SK-N-MC (cell line): ENCODE results near the gene COL4A3.
"Not testable (repeated sequence)": the region's sequence is repeated elsewhere in the genome, so short reads cannot be mapped to it uniquely, and the experiment has no call there.

ENCODE experiments used
- DNase-seq: peaks from one replicate; pipeline ENCODE4 v3.0.0-alpha.2; 2011; ENCODE audit warnings: low read depth, low spot score
- H3K27ac ChIP-seq: fragments of 200-600 bp; sonication (generic); 2 replicates; pipeline ENCODE4 v1.5.1; 2016; ENCODE audit warnings: mixed run types
- H3K36me3 ChIP-seq: fragments of 200-600 bp; sonication (generic); 2 replicates; pipeline ENCODE4 v1.6.1; 2017; ENCODE audit warnings: antibody characterized with exemption, low read length, mixed read lengths; ENCODE audit not compliant: insufficient read depth
- H3K4me3 ChIP-seq: fragments of 200-600 bp; sonication (generic); 2 replicates; pipeline ENCODE4 v1.5.1; 2016
- H3K9ac ChIP-seq: fragments of 200-600 bp; sonication (generic); 2 replicates; pipeline ENCODE4 v1.8.0; 2017; ENCODE audit warnings: mixed run types, mixed read lengths; ENCODE audit not compliant: insufficient read length
- H3K9me3 ChIP-seq: fragments of 200-600 bp; sonication (generic); 2 replicates; pipeline ENCODE4 v1.6.1; 2017; ENCODE audit warnings: low read depth, mild to moderate bottlenecking, antibody characterized with exemption, low read length, moderate library complexity, mixed read lengths
- EZH2 ChIP-seq: fragments of 200-600 bp; sonication (generic); IDR thresholded peaks from one replicate; pipeline ENCODE4 v1.6.1; 2017; ENCODE audit warnings: antibody characterized with exemption
- FOXP2 ChIP-seq: optimal IDR thresholded peaks from 2 replicates; pipeline ENCODE3; 2011; ENCODE audit warnings: mild to moderate bottlenecking, moderate library complexity; ENCODE audit not compliant: insufficient read depth; ENCODE audit errors: extremely low read length, control extremely low read depth
- POLR2AphosphoS5 ChIP-seq: IDR thresholded peaks from 2 replicates; pipeline ENCODE4 v1.6.1; 2012; ENCODE audit warnings: mild to moderate bottlenecking, low read depth, low read length, borderline replicate concordance

The COL4A3 gene

DNA sequence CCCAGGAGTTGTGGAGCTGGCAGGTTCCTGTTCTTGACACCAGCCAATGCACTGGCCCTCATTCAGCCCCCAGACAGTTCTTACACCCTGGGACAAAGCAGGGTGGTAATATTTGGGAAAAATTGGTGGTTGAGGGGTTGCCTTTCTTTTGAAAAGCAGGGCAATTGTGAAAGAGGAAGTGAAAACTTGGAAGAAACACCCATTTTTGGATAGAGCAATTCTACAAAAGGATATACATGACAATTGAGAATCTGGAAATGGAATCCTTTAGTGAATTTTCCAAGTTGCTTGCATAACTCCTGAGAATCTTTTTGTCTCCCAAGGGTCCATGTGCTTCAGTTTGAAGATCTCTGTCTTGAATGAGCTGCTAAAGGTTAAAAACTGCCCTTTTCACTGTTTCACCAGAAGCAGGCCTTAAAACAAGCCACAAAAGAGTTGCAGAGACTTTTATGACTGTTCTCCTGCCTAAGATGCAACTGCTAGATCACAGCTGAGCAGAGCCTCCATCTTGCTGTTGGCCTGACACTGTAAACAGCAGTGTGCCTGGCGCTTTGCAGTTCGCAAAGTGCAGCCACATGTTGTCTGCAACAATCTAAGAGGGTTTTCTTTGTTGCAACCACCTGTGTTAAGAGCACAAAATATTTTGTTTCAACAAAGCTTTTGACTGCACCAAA lies 12.2 kb upstream of the COL4A3 start:
- no peaks in the 10 kb centered on the region for H3K36me3 ChIP-seq
- no peaks in the 10 kb centered on the region for H3K9me3 ChIP-seq
- no peak overlapping the region for H3K9ac ChIP-seq
- no peak for DNase-seq
- H3K27ac ChIP-seq: no peak overlapping the region
- TF ChIP-seq EZH2 (no peak), POLR2AphosphoS5 (no peak), FOXP2 (no peak)
- H3K4me3 ChIP-seq: no peak overlapping the region

GRCh38 chr2:227153307-227153706 lies 11.1 kb upstream of the COL4A3 start:
- no peak for DNase-seq
- H3K27ac ChIP-seq: no peak overlapping the region
- no peak overlapping the region for H3K9ac ChIP-seq
- no peaks in the 10 kb centered on the region for H3K36me3 ChIP-seq
- TF ChIP-seq EZH2: no peak
- TF ChIP-seq POLR2AphosphoS5: no peak
- no peak for TF ChIP-seq FOXP2
- H3K4me3 ChIP-seq: no peak overlapping the region
- no peaks in the 10 kb centered on the region for H3K9me3 ChIP-seq

DNA sequence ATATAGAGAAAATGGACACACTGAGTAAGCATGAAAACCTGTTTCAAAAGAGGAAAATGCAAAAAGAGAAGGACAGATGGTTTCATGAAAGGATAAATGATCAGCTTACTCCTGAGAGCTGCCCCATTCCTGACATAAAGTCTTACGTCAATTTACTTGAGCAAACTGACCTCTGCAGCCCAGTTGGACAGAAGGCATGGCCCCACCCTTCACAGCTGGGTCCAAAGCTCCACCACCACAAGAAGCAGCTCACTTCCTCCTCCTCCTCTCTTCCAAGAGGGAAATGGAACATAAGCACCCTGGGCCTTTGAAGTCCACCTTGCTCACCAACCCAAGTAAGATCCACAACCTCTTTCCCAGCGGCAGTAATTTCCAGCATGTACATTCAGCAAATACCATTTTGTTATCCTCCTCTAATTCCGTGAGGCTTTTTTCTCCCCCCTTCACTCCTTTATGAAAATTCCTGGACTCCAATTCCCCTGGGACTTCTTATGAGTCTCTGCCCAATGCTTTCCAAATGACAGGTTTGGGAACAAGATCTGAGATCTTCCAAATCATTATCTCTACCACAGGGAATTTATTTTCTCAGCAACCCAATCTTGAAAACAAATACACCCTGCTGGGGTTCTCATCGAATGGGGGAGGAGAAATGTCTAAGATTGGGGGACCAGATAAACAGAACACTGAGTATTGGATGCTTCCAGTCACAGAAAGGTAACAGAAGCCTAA lies 10.5 kb upstream of the COL4A3 start:
- H3K9ac ChIP-seq: no peak overlapping the region
- TF ChIP-seq FOXP2 (no peak), EZH2 (no peak), POLR2AphosphoS5 (no peak)
- no peak overlapping the region for H3K4me3 ChIP-seq
- DNase-seq: no peak
- no peaks in the 10 kb centered on the region for H3K9me3 ChIP-seq
- no peaks in the 10 kb centered on the region for H3K36me3 ChIP-seq
- no peak overlapping the region for H3K27ac ChIP-seq

DNA sequence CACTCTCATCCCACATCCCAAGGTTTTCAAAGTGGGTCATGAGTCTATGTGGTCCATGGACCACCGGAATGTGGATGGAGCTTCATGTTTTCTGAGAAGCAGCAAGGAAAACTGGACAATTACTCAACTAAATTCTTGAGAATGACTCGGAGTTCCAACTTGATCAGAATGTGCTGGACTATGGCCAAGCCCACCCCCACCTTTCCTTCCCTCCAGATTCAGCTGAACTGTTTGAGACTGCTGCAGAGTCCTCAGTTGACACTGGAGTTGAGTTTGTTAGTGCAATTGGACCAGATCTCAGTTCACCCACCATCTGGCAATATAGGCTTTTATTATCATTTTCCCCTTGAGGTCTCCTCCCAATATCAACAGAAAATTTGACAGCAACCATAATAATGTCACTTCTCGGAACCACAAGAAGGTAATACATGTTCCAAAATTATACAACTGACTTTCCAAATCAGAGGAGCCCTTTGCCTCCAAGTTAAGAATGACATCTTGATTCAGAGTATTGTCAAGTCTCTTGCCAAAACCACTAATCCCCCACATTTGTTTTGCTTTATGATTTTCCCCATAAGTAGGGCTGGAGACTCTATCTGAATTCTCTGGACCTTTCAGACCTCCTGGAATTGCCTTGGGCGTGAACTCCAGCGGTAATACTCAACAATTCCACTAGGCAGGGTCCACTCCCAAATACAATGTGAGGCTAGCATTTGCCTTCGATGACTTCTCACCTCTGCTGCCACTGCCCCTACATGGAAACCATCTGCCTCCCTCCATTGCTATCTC lies 9.2 kb upstream of the COL4A3 start:
- Histone ChIP-seq H3K27ac (no peak overlapping the region), H3K9ac (no peak overlapping the region), H3K4me3 (no peak overlapping the region), H3K9me3 (no peaks in the 10 kb centered on the region), H3K36me3 (no peaks in the 10 kb centered on the region)
- no peak for DNase-seq
- TF ChIP-seq FOXP2 (no peak), POLR2AphosphoS5 (no peak), EZH2 (no peak)

- no peaks in the 10 kb centered on the region for H3K36me3 ChIP-seq
- no peak for DNase-seq
- no peak overlapping the region for H3K4me3 ChIP-seq
- no peaks in the 10 kb centered on the region for H3K9me3 ChIP-seq
- H3K27ac ChIP-seq: no peak overlapping the region
- no peak overlapping the region for H3K9ac ChIP-seq
- TF ChIP-seq EZH2 (no peak), FOXP2 (no peak), POLR2AphosphoS5 (no peak)
Observed at GRCh38 chr2:227160164-227160563, 4.3 kb upstream of the COL4A3 start.

DNA sequence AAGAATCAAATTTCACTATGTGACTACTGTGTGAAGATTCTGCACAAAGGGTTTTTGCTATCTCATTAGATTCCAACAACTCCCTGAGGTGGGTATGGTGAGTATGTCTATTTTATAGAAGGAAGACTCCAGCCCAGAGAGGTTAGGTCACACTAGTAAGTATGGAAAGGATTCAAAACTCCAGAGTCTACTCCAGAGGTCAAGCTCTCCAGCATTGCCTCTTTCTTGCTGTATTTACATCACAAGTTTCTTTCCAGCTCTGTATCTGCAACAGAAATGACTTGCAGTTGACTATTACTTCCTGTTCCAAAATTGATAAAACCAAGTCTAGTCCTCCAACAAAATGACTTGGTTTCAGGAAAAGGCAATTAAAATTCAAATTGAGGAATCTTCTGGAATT lies 2.5 kb upstream of the COL4A3 start:
- Histone ChIP-seq H3K9ac (no peak overlapping the region), H3K27ac (no peak overlapping the region)

DNA sequence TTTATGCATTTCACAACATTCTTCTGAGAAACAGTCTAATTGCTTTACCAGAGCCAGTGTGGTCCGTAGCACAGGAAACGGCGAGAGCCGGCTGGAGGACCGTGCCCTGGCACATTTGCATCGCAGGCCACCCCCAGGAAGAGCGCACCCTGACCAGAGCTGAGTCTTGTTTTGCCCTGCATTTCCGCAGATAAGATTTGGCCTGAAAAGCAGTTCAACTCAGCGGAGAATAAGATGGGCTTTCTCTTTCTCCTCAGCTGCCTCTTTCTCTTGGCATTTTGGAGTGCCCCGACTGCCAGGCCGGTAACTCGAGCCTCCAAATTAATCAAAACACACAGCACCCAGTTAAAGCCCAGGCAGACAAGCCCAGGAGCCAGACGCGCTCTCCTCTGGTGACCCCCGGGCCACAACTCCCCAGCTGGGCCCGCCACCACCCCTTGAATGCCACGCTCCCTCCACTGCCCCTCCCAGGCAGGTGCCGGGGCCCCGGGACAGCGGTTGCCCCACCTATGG lies 883 bp upstream of the COL4A3 start:
- TF ChIP-seq EZH2 (no peak), FOXP2 (no peak), POLR2AphosphoS5 (no peak)
- no peak for DNase-seq
- no peak overlapping the region for H3K9ac ChIP-seq
- no peak overlapping the region for H3K27ac ChIP-seq
- peak overlapping the region; percentile 75 for H3K4me3 ChIP-seq
- H3K9me3 ChIP-seq: peaks cover 3% of the 10 kb centered on the region; the same call in 1 of the 2 replicates
- no peaks in the 10 kb centered on the region for H3K36me3 ChIP-seq

More for the DNA sequence above, 2.5 kb upstream of the COL4A3 start:
- Histone ChIP-seq H3K36me3 (no peaks in the 10 kb centered on the region), H3K4me3 (no peak overlapping the region), H3K9me3 (no peaks in the 10 kb centered on the region)
- TF ChIP-seq POLR2AphosphoS5 (no peak), EZH2 (no peak), FOXP2 (no peak)
- no peak for DNase-seq

- Histone ChIP-seq H3K9me3 (peaks cover 3% of the 10 kb centered on the region; the same call in 1 of the 2 replicates), H3K9ac (no peak overlapping the region), H3K4me3 (peak overlapping the region; percentile 75), H3K36me3 (no peaks in the 10 kb centered on the region), H3K27ac (no peak overlapping the region)
- TF ChIP-seq POLR2AphosphoS5 (no peak), EZH2 (no peak), FOXP2 (no peak)
- no peak for DNase-seq
Observed at GRCh38 chr2:227164763-227165291, 403 bp downstream of the COL4A3 start.

DNA sequence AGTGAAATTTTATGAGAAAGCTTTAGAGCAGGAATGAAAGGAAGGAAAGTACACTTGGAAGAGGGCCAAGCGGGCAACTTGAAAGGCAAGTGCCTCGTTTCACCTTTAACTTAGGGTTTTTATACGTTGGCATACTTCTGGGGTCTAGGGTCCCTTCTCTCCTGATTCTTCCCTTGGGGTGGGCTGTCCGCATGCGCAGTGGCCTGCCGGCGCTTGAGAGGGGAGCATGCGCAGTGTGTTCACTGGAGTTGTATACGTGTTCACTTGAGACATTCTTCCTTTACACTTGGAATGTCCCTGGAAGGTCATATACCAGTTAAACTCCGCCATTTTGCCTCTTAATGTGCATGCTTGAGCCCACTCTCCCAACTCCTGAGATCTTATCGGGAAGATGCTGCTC lies 7.4 kb downstream of the COL4A3 start:
- H3K36me3 ChIP-seq, DNase-seq, H3K4me3 ChIP-seq, H3K9me3 ChIP-seq, H3K9ac ChIP-seq, H3K27ac ChIP-seq: not testable (repeated sequence)
